GM12878 (cell line): ENCODE data around the gene FOXA1. TPM values are rescaled to one million over a fixed set of nuclear protein-coding genes. Genes with fewer than 3 reads are reported as not detected.

ENCODE experiments used
- ATAC-seq: fragments of 200-7000 bp; cut with Tn5 transposase; 3 replicates; pipeline ENCODE4 v1.9.1; 2020; ENCODE audit warnings: mild to moderate bottlenecking, moderate library complexity
- BruUV-seq: library from RNA; stranded (reverse); fragments of 400-500 nt; replicated peaks from 2 replicates; lab custom pipeline; 2021; lab: Mats Ljungman, UMichigan
- CTCF ChIA-PET: fragments of 300-600 bp; sonication (Branson Sonifier 250); formaldehyde crosslinking; extraction: SDS; loops from one replicate; lab custom pipeline; 2021; ENCODE audit warnings: inconsistent platforms; lab: Yijun Ruan, JAX
- POLR2A ChIA-PET: fragments of 350-600 bp; formaldehyde crosslinking; extraction: SDS; loops from one replicate; lab custom pipeline; 2021; ENCODE audit warnings: inconsistent platforms; lab: Charles Lee
- RAD21 ChIA-PET: fragments of 300-600 bp; sonication (Branson Sonifier 250); formaldehyde crosslinking; loops from one replicate; lab custom pipeline; 2023; ENCODE audit warnings: antibody characterized with exemption; ENCODE audit not compliant: unreplicated experiment; lab: Charles Lee
- SMC1A ChIA-PET: fragments of 300-600 bp; sonication (Branson Sonifier 250); formaldehyde crosslinking; loops from one replicate; lab custom pipeline; 2023; ENCODE audit not compliant: unreplicated experiment, uncharacterized antibody; lab: Charles Lee
- DNase-seq: peaks from one replicate; pipeline ENCODE4 v3.0.0-alpha.2; 2011; ENCODE audit warnings: low read depth, low spot score
- FAIRE-seq: peaks from 3 replicates; lab custom pipeline; 2011; peaks lifted over from hg19 to GRCh38; lab: Jason Lieb, UNC
- H2AFZ ChIP-seq: 2 replicates; pipeline ENCODE4 v1.6.0; 2011; ENCODE audit warnings: low read depth, low read length, control low read depth; ENCODE audit not compliant: control insufficient read depth
- H3K27ac ChIP-seq: 2 replicates; pipeline ENCODE4 v1.5.1; 2011; ENCODE audit warnings: control low read depth; ENCODE audit not compliant: control insufficient read depth, insufficient read depth
- H3K27me3 ChIP-seq, 2 experiments: replicated peaks in 1 of 2; 2 replicates each; pipeline versions ENCODE4 v1.6.0 to v1.6.1; 2011; ENCODE audit warnings: low read length in 1 of 2; ENCODE audit not compliant: control insufficient read depth in 2 of 2, insufficient read depth in 2 of 2
- H3K36me3 ChIP-seq, 2 experiments: 2 replicates each; pipeline ENCODE4 v1.5.1; 2011; ENCODE audit warnings: low read length in 1 of 2; ENCODE audit not compliant: control insufficient read depth in 2 of 2, insufficient read depth in 2 of 2
- H3K4me1 ChIP-seq: 2 replicates; pipeline ENCODE4 v1.6.1; 2011; ENCODE audit warnings: mild to moderate bottlenecking, low read length, moderate library complexity, mixed read lengths; ENCODE audit not compliant: control insufficient read depth, insufficient read depth
- H3K4me2 ChIP-seq: 2 replicates; pipeline ENCODE4 v1.6.0; 2011; ENCODE audit warnings: control low read depth; ENCODE audit not compliant: control insufficient read depth, insufficient read depth
- H3K4me3 ChIP-seq: fragments of 200-600 bp; sonication (generic); 2 replicates; pipeline ENCODE4 v1.5.1; 2016
- H3K79me2 ChIP-seq: 2 replicates; pipeline ENCODE4 v1.6.0; 2011; ENCODE audit warnings: low read length; ENCODE audit not compliant: control insufficient read depth, insufficient read depth
- H3K9ac ChIP-seq: 2 replicates; pipeline ENCODE4 v1.8.0; 2011; ENCODE audit warnings: low read length, control low read depth, mixed read lengths; ENCODE audit not compliant: control insufficient read depth, insufficient read depth
- H3K9me3 ChIP-seq: replicated peaks from 3 replicates; pipeline ENCODE4 v1.5.1; 2011; ENCODE audit warnings: mild to moderate bottlenecking, low read length; ENCODE audit not compliant: control insufficient read depth, insufficient read depth
- H4K20me1 ChIP-seq: 2 replicates; pipeline ENCODE4 v1.6.0; 2011; ENCODE audit not compliant: control insufficient read depth, insufficient read depth
- ATF7 ChIP-seq: fragments of 450-650 bp; IDR thresholded peaks from 2 replicates; pipeline ENCODE4 v1.6.1; 2016; ENCODE audit warnings: low read depth, mild to moderate bottlenecking
- CBX3 ChIP-seq: fragments of 200-600 bp; sonication (generic); IDR thresholded peaks from 2 replicates; pipeline ENCODE4 v1.6.1; 2016; ENCODE audit warnings: low read depth, borderline replicate concordance
- CHD4 ChIP-seq: fragments of 200-600 bp; sonication (generic); IDR thresholded peaks from 2 replicates; pipeline ENCODE4 v1.6.1; 2016; ENCODE audit warnings: mild to moderate bottlenecking
- GATAD2B ChIP-seq: fragments of 450-650 bp; conservative IDR thresholded peaks from 2 replicates; pipeline ENCODE4 v1.6.1; 2017; ENCODE audit warnings: low read depth, mild to moderate bottlenecking, moderate library complexity
- HDGF ChIP-seq: fragments of 450-650 bp; IDR thresholded peaks from 2 replicates; pipeline ENCODE4 v1.6.1; 2016; ENCODE audit warnings: antibody characterized with exemption
- NR2C1 ChIP-seq: fragments of 450-650 bp; IDR thresholded peaks from 2 replicates; pipeline ENCODE4 v1.6.1; 2017; ENCODE audit warnings: antibody characterized with exemption, mild to moderate bottlenecking, moderate library complexity
- POU2F2 ChIP-seq: IDR thresholded peaks from 3 replicates; pipeline ENCODE4 v1.6.1; 2011; ENCODE audit warnings: low read depth, mild to moderate bottlenecking, low read length, borderline replicate concordance
- SIN3A ChIP-seq: IDR thresholded peaks from 2 replicates; pipeline ENCODE4 v1.6.1; 2012; ENCODE audit warnings: low read depth, low read length, improper control_type of control experiment
- YBX1 ChIP-seq: fragments of 450-650 bp; IDR thresholded peaks from 2 replicates; pipeline ENCODE4 v1.6.1; 2016; ENCODE audit warnings: antibody characterized with exemption
- ZNF274 ChIP-seq: IDR thresholded peaks from one replicate; pipeline ENCODE4 v1.8.0; 2011; ENCODE audit not compliant: insufficient read length, insufficient read depth
- whole genome bisulfite sequencing: methylation state at CpG from one replicate; pipeline ENCODE4 v1.1.6; 2016; ENCODE audit warnings: low lambda C conversion rate; ENCODE audit not compliant: insufficient replicate concordance, insufficient coverage; ENCODE audit errors: missing lambda C conversion rate; 5-methylcytosine and 5-hydroxymethylcytosine counted together
- in situ Hi-C: fragments of 300-500 bp; cut with MboI; formaldehyde crosslinking; loops from 9 replicates; pipeline ENCODE4 v1.14.3; 2018; ENCODE audit warnings: mixed read lengths
- intact Hi-C: fragments of 100-400 bp; cut with micrococcal nuclease; formaldehyde crosslinking; loops from one replicate; pipeline ENCODE4 v1.14.2; 2022; ENCODE audit not compliant: unreplicated experiment
- polyA plus RNA-seq, 11 experiments: library from polyadenylated mRNA; depleted of rRNA in 4 of 11; unstranded in 6 of 11; stranded (reverse) in 5 of 11; fragments of >200 nt; fragmentation: Nextera tagmentation in 4 of 11; fragmentation: Illumina TruSeq in 1 of 11; extraction: Ambion mirVana in 4 of 11; extraction: Trizol in 1 of 11; gene quantifications; 1 replicate in 1 of 11; 2 replicates in 10 of 11; pipeline versions ENCODE4 v1.2.1 to v1.2.3, GENCODE V29; 2011 to 2016; ENCODE audit warnings: inconsistent platforms in 2 of 11, missing spikeins in 2 of 11, low read depth in 1 of 11
- total RNA-seq, 4 experiments: library from RNA; depleted of rRNA in 3 of 4; stranded (reverse); fragments of >200 nt in 3 of 4; fragmentation: Illumina TruSeq in 1 of 4; extraction: Trizol in 1 of 4; gene quantifications; 2 replicates each; pipeline versions ENCODE4 v1.2.1 to v1.2.3, GENCODE V29; 2013 to 2021
- TF ChIP-seq, protein P1 (sequence below): fragments of 450-650 bp; IDR thresholded peaks from 2 replicates; pipeline ENCODE4 v1.6.1; 2016; ENCODE audit warnings: mild to moderate bottlenecking
- TF ChIP-seq, protein P2 (sequence below): IDR thresholded peaks from 2 replicates; pipeline ENCODE4 v1.6.1; 2012; ENCODE audit warnings: low read depth, low read length, improper control_type of control experiment
- TF ChIP-seq, protein P3 (sequence below): fragments of 150-350 bp; IDR thresholded peaks from 2 replicates; pipeline ENCODE4 v1.6.1; 2016; ENCODE audit warnings: low read depth, low read length
- TF ChIP-seq, protein P4 (sequence below): IDR thresholded peaks from 2 replicates; pipeline ENCODE4 v1.6.1; 2012; ENCODE audit warnings: low read depth, low read length, improper control_type of control experiment

The FOXA1 gene
- total and polyA plus RNA-seq, 10 of the 15 experiments (the other 5 are each of a cell fraction or from before 2014, with no cell fraction given), result 0.03 to 0.18 (median 0.06) TPM; not detected in 7

DNA sequence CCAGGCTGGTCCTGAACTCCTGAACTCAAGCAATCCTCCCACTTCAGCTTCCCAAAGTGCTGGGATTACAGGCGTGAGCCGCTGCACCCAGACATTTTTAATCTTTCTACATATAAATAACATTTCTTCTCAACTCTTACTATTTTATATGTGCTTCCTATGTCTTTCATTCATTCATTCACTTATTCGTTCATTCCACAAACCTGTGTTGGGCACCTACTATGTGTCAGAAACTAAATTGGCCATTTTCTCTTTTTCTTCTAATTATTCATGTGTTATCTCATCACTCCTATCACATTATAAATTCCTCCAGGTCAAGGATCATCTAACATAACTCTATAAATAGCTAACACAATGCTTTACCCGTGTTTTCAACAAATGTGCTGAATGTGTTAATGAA, 23.7 kb downstream of the FOXA1 start:
- TF ChIP-seq, protein P1, sequence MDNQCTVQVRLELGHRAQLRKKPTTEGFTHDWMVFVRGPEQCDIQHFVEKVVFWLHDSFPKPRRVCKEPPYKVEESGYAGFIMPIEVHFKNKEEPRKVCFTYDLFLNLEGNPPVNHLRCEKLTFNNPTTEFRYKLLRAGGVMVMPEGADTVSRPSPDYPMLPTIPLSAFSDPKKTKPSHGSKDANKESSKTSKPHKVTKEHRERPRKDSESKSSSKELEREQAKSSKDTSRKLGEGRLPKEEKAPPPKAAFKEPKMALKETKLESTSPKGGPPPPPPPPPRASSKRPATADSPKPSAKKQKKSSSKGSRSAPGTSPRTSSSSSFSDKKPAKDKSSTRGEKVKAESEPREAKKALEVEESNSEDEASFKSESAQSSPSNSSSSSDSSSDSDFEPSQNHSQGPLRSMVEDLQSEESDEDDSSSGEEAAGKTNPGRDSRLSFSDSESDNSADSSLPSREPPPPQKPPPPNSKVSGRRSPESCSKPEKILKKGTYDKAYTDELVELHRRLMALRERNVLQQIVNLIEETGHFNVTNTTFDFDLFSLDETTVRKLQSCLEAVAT, result no peak
- TF ChIP-seq POU2F2 (no peak), NR2C1 (no peak), CHD4 (no peak), YBX1 (no peak), HDGF (no peak), CBX3 (no peak), SIN3A (no peak), ZNF274 (no peak), GATAD2B (no peak), ATF7 (no peak)
- TF ChIP-seq, protein P2, sequence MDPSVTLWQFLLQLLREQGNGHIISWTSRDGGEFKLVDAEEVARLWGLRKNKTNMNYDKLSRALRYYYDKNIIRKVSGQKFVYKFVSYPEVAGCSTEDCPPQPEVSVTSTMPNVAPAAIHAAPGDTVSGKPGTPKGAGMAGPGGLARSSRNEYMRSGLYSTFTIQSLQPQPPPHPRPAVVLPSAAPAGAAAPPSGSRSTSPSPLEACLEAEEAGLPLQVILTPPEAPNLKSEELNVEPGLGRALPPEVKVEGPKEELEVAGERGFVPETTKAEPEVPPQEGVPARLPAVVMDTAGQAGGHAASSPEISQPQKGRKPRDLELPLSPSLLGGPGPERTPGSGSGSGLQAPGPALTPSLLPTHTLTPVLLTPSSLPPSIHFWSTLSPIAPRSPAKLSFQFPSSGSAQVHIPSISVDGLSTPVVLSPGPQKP, result no peak
- TF ChIP-seq, protein P3, sequence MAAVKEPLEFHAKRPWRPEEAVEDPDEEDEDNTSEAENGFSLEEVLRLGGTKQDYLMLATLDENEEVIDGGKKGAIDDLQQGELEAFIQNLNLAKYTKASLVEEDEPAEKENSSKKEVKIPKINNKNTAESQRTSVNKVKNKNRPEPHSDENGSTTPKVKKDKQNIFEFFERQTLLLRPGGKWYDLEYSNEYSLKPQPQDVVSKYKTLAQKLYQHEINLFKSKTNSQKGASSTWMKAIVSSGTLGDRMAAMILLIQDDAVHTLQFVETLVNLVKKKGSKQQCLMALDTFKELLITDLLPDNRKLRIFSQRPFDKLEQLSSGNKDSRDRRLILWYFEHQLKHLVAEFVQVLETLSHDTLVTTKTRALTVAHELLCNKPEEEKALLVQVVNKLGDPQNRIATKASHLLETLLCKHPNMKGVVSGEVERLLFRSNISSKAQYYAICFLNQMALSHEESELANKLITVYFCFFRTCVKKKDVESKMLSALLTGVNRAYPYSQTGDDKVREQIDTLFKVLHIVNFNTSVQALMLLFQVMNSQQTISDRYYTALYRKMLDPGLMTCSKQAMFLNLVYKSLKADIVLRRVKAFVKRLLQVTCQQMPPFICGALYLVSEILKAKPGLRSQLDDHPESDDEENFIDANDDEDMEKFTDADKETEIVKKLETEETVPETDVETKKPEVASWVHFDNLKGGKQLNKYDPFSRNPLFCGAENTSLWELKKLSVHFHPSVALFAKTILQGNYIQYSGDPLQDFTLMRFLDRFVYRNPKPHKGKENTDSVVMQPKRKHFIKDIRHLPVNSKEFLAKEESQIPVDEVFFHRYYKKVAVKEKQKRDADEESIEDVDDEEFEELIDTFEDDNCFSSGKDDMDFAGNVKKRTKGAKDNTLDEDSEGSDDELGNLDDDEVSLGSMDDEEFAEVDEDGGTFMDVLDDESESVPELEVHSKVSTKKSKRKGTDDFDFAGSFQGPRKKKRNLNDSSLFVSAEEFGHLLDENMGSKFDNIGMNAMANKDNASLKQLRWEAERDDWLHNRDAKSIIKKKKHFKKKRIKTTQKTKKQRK, result no peak
- TF ChIP-seq, protein P4, sequence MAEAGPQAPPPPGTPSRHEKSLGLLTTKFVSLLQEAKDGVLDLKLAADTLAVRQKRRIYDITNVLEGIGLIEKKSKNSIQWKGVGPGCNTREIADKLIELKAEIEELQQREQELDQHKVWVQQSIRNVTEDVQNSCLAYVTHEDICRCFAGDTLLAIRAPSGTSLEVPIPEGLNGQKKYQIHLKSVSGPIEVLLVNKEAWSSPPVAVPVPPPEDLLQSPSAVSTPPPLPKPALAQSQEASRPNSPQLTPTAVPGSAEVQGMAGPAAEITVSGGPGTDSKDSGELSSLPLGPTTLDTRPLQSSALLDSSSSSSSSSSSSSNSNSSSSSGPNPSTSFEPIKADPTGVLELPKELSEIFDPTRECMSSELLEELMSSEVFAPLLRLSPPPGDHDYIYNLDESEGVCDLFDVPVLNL, result no peak
- ChIA-PET RAD21 (no interaction called here), POLR2A (no interaction called here), CTCF (no interaction called here), SMC1A (no interaction called here)
- Histone ChIP-seq H3K79me2 (no peaks in the 10 kb centered on the region), H3K4me1 (no peaks in the 10 kb centered on the region), H4K20me1 (no peaks in the 10 kb centered on the region), H3K9ac (no peak overlapping the region), H3K4me3 (no peak overlapping the region), H2AFZ (no peak overlapping the region), H3K27me3 (no peaks in the 10 kb centered on the region), H3K36me3 (no peaks in the 10 kb centered on the region), H3K27ac (no peak overlapping the region), H3K4me2 (no peak overlapping the region), H3K9me3 (no peaks in the 10 kb centered on the region)
- no peak for FAIRE-seq
- in situ Hi-C loops (no loop called here), intact Hi-C loops (no loop called here)
- DNase-seq, result no peak
- BruUV-seq, result no TSS peak
- no peak for ATAC-seq
- 9% methylated on average over 4 of the region's 4 CpGs for WGBS
